ENCODE data around the gene KCNK15.
"Not testable (repeated sequence)": the region's sequence is repeated elsewhere in the genome, so short reads cannot be mapped to it uniquely, and the experiment has no call there.

KCNK15 gene
- total RNA-seq, result 0 reads per million in 2 donors

- peak; percentile 20 for DNase-seq
These were observed at the start of gene KCNK15 for GRCh38 chr20:44745598-44746366. Gene KCNK15, plus strand, starts transcription at chr20:44745865. Its CDS starts 46 bp downstream, at chr20:44745911.

- DNase-seq, result no peak
These were observed 49.4 kb upstream of the KCNK15 start for GRCh38 chr20:44696315-44696714.

- not testable (repeated sequence) for DNase-seq
These were observed 48.6 kb upstream of the KCNK15 start for GRCh38 chr20:44697041-44697440.

- no peak for DNase-seq
These were observed 47.3 kb upstream of the KCNK15 start for GRCh38 chr20:44698351-44698750.

- no peak for DNase-seq
These were observed 45.4 kb upstream of the KCNK15 start for GRCh38 chr20:44700306-44700705.

GRCh38 chr20:44701118-44701857, 44.4 kb upstream of the KCNK15 start:
- DNase-seq, result no peak

- no peak for DNase-seq
These were observed 43.8 kb upstream of the KCNK15 start for GRCh38 chr20:44701858-44702256.

GRCh38 chr20:44702776-44703175, 42.9 kb upstream of the KCNK15 start:
- no peak for DNase-seq

- DNase-seq, result no peak
These were observed 42.3 kb upstream of the KCNK15 start for GRCh38 chr20:44703183-44703925.

- DNase-seq, result no peak
These were observed 41.6 kb upstream of the KCNK15 start for GRCh38 chr20:44703956-44704488.

- no peak for DNase-seq
These were observed 41.1 kb upstream of the KCNK15 start for GRCh38 chr20:44704551-44704971.

GRCh38 chr20:44705364-44706094, 40.1 kb upstream of the KCNK15 start:
- no peak for DNase-seq

GRCh38 chr20:44706301-44707017, 39.2 kb upstream of the KCNK15 start:
- DNase-seq, result no peak

GRCh38 chr20:44707018-44707579, 38.6 kb upstream of the KCNK15 start:
- DNase-seq, result no peak

- no peak for DNase-seq
These were observed 36.3 kb upstream of the KCNK15 start for GRCh38 chr20:44709380-44709779.

- no peak for DNase-seq
These were observed 35.9 kb upstream of the KCNK15 start for GRCh38 chr20:44709797-44710196.

- no peak for DNase-seq
These were observed 34.4 kb upstream of the KCNK15 start for GRCh38 chr20:44711237-44711636.

- no peak for DNase-seq
These were observed 31.5 kb upstream of the KCNK15 start for GRCh38 chr20:44714102-44714700.

- DNase-seq, result no peak
These were observed 30.8 kb upstream of the KCNK15 start, which contains the start of gene CCN5 for GRCh38 chr20:44714701-44715498. Gene CCN5, plus strand, starts transcription at chr20:44715369. Its CDS starts 22 bp downstream, at chr20:44715391.
